Measurements from ENCODE around the gene SLC47A2.
"Not testable (repeated sequence)": the region's sequence is repeated elsewhere in the genome, so short reads cannot be mapped to it uniquely, and the experiment has no call there.

The SLC47A2 gene

DNA sequence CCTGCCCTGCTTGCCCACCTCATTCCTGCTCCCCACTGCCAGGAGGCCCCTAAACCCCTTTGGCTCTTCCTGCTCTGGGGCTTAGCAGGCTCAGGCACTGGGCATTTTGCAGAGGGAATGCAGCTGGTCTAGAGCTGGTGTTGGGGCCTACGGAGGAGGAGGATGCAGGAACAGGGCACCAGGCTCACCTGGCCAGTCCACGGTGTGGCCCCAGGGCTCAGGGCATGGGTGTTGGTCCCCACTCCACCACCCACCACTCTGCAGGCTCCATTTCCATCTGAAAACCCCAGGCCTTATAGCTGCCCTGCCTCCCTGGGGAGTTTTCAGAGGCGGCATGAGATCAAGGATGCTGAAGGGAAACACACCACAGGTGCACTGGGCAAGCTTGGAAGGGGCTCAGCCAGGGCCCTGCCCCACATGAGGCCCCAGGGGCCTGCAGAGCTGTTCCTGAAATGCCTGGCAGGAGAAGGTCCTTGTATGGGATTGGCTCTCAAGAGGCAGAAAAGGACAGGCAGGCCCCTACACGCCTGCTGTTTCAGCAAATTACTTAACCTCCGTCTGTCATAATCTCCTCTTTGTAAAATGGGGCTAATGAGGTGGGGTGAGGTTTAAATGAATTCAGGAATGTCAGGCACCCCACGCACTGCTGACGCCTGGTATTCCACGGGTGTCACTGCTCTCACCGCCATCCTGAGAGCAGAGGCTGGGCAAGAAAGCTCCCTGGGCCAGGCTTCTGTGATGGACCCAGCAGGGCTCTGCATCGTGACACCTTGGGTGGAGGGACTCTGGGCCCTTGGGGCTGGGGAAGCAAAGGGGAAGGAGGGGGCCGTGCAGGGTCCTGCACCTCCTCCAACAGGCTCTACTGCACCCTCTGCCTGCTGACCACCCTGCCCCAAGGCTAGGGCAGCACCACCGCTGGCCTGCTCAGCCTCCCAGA lies 9.3 kb downstream of the SLC47A2 start:
- DNase-seq = no peak

DNA sequence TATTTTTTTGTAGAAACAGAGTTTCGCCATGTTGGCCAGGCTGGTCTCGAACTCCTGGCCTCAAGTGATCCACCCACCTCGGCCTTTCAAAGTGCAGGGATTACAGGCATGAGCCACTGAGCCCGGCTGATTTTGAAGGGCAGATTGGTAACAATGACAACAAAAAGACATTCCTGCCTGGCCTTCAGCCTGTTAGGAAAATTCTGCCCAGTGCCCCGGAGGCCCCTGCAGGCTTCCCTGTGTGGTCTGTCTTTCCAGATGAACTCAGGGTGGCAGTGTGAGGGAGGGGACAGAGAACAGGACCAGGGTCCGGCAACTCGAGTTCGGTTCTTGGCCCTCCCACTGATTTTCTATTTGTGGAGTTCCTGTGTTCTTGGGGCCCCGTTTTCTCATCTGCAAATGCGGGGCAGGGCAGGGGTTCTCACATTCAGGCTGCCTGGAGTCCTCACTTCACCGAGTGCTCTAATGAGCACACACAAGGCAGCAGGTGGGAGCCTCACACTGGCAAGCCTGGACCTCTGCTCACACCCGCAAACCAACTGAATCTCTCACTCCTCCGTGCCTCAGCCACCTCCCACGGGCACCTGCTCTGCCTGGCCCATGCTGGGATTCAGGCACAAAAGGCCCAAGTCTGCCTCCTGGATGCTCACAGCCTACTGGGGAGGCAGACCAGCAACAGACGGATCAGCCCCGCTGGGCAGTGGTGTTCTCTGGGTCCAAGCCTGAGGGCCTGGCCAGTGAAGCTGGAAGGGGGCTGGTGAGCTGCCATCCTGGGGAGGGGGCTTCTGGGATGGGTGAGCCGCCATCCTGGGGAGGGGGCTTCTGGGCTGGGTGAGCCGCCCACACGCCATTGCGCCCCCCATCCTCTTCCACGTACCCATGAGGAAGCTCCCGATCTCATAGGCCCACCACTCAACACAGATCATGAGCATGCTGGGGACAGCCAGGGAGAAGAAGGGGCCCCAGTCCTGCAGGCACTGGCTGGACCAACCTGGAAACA lies 10.3 kb downstream of the SLC47A2 start:
- no peak for DNase-seq

DNA sequence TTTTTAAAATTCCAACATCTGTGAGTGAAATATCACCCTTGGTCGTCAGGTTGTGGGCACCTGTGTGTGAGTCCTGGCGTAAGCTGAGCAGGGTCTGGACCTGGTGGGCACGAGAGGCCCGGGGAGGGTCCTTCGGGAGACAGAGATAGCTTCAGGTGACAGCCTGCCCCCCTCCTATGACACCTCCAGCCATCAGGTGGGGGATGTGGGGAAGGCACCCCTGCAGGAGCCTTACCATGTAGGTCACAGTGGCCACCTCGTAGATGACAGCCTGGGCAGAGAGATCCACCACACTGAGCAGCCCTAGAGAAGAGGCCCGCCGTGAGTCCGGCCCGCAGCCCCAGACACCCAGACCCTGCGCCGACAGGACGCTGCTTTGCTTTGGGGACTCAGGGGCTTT lies 11.2 kb downstream of the SLC47A2 start:
- DNase-seq = no peak

DNA sequence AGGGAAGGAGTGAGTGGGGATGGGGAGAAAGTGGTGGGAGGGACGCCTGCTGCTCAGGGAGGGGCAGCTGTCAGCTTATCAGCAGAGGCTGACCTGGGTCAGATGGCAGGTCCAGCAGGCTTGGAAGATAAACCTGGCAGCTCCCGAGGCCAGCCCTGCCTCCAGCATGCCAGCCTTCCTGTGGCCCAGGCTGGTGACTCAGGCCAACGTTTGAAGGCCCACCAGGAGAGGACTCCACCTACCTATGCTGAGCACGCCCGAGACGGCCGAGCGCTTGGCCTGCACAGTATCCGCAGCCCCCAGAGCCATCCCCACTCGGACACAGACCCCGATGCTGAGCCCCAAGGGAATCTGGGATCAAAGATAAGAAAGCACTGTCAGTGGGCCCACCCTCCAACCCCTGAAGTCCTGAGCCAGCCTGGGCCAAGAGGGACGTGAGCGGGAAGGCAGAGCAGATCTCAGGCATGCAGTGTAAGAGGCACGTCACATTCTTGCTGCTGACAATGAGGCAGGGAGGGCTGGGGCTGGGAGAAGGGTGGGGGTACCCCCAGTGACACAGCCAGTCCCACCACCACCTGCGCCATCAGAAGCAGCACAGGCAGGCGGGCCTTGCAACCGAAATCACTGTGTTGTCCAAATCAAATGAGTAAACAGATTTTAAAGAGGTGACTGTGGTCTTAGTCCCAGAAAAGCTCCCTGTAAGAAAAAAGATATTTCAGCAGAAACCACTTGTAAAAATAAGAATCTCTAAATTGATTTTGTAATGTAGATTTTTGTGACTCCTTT lies 12.4 kb downstream of the SLC47A2 start:
- no peak for DNase-seq

DNA sequence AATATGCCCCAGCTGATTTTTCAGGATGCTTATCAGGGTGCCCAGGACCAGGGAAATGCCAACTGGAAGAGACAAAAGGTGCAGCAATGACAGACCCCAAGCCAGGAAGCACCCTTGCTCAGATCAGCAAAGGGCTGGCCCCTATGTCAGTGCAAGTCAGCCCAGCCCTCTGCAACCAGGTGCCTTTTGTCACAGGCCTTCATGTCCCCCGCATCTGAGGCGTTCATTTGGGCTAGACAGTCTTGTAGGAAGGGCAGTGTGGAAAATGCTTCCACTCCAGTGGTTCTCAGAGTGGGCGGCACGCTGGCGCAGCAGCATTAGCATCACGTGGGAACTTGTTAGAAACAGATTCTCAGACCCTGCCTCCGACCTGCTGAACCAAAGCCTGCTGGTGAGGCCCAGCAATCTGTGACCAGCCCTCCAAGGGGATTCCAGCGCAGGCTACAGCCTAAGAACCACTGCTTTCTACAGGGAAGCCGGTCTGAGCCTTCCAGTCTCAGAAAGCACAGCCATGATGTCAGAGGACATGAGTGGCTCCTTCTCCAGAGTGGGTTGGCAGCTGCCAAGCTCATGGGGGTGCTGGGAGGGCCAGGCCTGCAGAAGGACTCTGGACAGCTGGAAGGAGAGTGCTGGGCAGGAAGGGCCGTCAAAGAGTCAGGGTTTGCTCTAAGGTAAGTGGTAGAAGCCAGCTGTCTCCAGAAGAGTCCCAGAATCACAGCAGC lies 13.1 kb downstream of the SLC47A2 start:
- DNase-seq = no peak

DNA sequence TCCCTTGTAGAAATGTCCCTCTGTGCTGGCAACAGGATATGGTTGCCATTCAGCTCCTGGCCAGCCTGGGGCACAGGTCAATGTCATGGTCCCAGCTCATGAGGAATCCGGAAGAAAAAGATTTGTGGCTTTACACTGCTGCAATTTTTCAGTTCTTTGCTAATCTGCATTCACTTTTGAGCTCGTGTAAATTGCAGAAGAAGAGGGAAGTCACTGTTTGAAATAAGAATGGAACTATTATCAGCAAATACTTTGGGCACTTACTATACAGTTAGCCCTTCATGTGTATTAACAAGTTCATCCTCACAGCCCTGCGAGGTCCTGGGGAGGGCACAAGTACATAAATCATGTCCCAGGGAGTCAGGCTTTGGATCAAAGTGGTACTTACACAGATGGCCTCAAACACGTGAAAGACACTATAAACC lies 14.2 kb downstream of the SLC47A2 start:
- no peak for DNase-seq

DNA sequence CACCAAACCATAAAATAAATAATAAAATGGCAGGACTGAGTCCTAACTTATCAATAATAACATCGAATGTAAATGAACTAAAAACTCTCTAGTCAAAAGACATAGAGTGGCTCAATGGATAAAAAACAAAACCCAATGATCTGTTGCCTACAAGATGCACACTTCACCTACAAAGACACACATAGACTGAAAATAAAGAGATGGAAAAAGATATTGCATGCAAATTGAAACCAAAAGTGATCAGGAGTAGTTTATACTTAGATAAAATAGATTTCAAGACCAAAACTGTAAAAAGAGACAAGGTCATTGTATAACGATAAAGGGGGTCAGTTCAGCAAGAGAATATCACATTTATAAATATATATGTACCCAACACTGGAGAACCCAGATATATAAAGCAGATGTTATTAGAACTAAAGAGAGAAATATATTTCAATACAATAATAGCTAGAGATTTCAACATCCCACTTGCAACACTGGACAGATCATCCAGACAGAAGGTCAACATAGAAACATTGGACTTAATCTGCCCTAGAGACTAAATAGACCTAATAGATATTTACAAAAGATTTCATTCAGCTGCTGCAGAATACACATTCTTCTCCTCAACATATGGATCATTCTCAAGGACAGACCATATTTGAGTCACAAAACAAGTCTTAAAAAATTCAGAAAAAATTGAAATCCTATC lies 29.8 kb downstream of the SLC47A2 start:
- DNase-seq = no peak

DNA sequence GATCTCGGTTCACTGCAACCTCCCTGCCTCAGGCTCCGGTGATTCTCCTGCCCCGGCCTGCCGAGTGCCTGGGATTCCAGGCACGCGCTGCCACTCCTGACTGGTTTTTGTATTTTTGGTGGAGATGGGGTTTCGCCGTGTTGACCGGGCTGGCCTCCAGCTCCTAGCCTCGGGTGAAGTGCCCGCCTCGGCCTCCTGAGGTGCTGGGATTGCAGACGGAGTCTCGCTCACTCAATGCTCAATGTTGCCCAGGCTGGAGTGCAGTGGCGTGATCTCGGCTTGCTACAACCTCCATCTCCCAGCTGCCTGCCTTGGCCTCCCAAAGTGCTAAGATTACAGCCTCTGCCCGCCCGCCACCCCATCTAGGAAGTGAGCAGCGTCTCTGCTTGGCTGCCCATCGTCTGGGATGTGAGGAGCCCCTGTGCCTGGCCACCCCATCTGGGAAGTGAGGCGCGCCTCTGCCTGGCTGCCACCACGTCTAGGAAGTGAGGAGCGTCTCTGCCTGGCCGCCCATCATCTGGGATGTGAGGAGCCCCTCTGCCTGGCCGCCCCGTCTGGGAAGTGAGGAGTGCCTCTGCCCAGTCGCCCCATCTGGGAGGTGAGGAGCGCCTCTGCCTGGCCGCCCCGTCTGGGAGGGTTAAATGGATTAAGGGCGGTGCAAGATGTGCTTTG lies 31.3 kb downstream of the SLC47A2 start:
- not testable (repeated sequence) for DNase-seq

DNA sequence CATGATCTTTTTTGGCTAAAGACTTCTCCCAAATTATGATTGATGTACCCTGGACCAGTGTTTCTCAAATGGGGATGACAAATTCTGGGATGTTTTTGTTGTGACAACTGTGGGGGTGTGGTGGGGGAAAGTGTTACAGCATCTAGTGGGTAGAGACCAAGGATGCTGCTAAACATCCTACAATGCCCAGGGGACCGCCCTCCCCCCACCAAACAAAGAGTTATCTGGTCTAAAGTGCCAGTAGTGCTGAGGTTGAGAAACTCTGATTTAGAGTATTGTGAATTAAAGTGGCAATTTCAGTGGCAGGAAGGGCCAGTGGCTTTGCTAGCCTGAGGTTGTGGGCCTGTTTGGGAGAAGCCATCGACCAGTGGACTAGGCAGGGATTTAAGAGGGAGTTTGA lies 33.3 kb downstream of the SLC47A2 start:
- no peak for DNase-seq

DNA sequence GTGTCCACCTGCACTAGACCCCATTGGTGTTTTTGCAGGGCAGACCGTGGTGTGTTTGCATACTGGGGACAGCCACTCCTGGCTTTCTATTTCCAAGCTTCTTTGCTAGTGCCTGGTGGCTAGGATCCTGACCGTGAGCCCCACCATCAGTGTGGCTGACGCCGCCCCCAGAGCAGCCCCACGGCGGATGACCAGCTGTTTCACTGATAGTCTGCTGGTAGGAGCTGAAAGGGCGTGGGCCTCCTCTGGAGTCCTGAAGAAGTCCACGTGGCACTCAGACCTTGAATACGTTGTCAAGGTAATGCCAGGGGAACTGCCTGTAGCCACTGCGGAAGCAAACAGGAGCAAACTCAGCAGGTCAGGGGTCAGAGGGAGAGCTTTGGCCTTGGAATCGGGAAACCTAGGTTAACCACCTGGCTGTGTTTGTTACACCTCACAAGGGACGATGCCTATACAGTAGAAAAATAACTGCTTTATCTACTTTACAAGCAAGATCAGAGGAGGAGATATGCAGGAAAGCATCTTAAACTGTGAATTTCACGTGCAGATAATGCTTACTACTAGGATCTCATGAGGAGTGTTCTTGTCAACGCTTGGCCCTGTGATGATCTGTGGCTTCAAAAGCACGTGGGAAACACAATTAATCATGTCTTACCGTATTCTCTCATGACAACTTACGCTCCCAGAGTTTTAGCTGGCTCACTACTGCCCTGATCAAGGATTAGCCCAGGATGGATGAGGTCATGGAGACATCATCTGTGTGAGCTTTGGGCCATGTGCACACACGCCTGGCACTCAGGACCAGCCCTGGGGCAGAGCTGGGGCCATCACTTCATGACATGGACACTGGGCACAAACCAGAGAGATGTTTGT lies 37.6 kb downstream of the SLC47A2 start:
- no peak for DNase-seq

DNA sequence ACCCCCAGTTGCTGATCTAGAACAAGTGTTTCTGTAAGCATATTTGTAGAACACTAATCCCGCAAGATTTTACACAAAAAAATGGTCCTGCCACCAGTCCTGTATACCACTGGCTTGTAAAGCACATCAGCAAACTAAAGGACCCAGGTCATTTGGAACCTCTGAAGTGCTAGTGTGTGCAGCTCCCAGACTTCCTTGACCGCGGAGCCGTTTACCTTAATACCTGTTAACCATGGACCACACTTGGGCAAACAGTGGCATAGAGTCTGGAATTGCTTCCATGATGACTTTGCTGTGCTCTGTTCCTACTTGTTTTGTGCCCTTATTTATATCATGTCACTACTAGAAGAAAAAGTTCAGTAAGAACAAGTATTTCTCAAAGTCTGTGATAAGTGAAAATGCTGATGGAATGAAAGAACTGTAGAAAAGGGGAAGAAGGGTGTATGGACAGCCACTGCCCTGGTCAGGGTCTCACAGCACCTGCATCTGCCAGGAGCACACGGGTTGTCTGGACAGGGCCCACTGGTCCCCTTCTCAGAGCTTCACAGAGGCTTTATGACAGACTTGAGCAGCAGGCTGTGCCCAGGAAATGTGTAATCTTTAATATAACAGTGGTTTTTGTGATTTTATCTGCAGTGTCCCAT lies 38.5 kb downstream of the SLC47A2 start:
- no peak for DNase-seq

DNA sequence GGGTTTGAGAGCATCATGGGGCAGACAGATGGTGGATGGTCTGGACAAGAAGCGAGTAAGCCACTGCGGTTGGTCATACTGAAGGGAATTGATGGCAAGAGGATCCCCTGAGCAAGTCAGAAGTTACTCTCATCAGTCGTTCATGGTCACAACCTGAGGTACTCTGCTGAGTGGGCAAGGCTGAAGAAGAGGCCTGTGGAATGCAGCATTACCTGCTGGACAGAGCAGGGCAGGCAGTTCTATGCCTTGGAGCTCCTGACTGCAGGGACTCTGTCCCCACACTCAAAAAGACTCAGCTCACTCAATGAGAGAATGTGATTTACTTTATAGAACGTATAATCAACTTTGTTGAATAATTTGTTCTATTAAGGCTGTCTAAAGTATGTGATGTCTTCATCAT lies 39.5 kb downstream of the SLC47A2 start:
- no peak for DNase-seq

DNA sequence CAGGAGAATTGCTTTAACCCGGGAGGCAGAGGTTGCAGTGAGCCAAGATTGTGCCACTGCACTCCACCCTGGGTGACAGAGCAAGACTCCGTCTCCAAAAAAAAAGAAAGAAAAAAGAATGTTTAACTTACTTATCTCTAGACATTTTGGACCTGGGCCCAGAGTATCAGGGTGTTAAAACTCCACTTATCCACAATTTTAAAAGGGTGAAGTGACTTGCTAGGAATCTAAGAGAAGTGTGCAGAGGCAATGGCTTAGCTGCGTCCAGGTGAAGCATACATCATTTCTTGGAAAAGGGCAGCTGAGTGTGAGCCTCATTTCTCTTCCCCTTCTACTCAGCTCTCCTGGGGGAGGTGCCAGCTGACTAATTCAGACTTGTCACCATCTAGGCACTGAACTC lies 42.8 kb downstream of the SLC47A2 start:
- DNase-seq = no peak

DNA sequence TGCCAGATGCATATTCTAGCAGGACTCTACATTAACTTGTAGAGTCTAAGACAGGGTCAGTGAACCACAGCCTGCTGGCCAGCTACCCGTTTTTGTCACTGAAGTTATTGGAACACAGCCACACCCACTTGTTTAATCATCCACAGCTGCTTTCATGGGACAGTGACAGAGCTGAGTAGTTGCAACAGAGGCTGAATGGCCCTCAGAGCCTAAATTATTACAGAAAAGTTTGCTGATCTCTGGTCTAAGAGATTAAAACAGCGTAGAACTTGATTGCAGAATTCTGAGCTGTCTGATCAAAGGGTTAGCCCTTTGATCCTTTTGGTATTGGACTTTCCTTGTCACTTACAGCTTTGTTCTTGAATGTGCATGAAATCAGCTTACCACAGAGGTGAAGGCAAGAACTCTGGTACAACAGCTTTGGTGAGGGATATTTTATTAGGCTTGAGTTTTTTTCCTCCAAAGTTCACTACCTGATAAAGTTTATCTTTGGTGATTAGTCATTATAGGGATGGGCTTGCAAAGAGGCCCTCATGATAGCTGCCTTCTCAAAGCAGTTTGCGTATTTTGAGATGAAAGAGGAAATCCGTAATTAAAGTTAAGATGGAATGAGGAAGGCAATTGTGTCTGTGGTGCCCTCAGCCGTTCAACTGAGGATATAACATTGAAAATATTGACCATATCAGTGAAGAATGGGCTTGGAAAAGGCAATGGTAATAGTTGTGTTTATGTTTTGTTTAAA lies 44.2 kb downstream of the SLC47A2 start:
- no peak for DNase-seq

DNA sequence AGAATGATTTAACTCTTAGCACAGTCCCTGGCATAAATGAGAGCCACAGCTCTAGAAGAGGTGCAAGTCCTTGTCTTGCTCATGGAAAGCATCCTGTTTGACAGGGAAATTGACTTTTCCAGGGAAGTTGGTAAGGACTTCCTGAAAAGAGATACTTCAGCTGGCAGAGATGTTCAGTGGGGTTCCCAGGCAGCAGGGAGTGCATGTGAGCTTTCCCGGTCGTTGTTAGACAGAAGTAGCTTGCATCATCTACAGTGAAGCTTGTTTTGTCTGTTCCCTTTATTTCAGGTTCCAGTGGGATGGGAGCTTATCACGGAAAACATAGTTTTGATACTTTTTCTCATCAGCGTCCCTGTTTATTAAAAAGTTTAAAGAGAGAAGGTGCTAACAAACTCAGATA lies 45.0 kb downstream of the SLC47A2 start:
- no peak for DNase-seq

DNA sequence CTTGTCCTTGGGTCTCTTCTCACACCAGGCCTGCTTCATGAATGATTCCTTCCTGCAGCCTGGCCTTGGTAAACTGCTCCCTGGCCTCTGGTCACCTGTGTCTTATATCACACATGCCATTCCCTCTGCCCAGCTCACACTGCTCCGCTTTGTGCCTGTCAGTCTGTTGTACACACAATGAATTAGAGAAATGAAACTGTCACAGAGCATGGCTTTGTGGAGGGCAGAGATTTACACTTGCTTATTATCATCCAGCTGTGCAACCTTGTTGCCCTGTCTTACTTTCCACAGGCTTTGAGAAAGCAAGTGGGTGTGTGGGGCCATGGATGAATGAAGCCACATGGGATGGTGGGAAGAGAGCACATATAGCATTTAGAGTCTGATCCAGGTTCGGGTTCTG lies 45.5 kb downstream of the SLC47A2 start:
- no peak for DNase-seq

DNA sequence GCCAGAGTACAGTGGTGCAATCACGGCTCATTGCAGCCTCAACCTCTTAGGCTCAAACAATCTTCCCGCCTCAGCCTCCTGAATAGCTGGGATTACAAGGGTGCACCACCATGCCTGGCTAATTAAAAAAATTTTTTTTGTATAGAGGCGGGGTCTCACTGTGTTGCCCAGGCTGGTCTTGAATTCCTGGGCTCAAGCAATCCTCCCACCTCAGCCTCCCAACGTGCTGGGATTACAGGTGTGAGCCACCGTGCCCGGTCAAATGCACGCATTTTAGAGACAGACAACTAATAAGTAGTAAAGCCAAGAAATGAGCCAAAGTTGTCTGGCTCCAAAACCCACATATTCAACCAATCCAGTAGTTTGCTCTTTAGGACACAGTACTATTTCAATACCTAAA lies 46.7 kb downstream of the SLC47A2 start:
- not testable (repeated sequence) for DNase-seq

DNA sequence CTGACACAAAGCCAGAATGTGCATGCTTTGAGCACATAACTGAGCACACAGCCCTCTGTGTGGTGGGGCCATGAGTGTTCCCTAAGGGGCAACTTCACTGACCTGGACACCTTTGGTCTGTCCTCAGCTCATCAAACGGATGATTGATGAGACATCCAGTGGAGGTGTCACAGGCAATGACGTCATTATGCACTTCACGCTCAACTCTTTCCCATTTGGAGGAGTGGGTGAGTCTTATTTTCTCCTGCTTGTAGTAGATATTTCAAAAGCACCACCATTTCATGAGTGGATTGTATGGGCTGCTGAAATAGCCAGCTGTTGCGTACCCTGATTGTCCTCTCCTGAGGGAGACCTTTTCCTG lies 51.6 kb downstream of the SLC47A2 start:
- DNase-seq = no peak
